AG04450 (cell line): ENCODE measurements around the gene AP2B1. TPM values are rescaled to one million over a fixed set of nuclear protein-coding genes. Genes with fewer than 3 reads are reported as not detected.

Experiments
- CTCF ChIA-PET: fragments of 300-600, 350-600 bp; formaldehyde crosslinking; extraction: SDS; loops from one replicate; lab custom pipeline; 2022; ENCODE audit warnings: antibody characterized with exemption, inconsistent platforms; lab: Charles Lee
- POLR2A ChIA-PET: fragments of 350-600 bp; formaldehyde crosslinking; extraction: SDS; loops from one replicate; lab custom pipeline; 2021; ENCODE audit warnings: antibody characterized with exemption, inconsistent platforms; lab: Yijun Ruan, JAX
- DNase-seq: peaks from one replicate; pipeline ENCODE4 v3.0.0-alpha.2; 2011; ENCODE audit warnings: low read depth, low spot score
- H3K27ac ChIP-seq: one replicate; pipeline ENCODE4 v1.5.1; 2012; ENCODE audit warnings: low read depth, low read length, control low read depth
- H3K27me3 ChIP-seq: one replicate; pipeline ENCODE4 v1.6.0; 2012; ENCODE audit warnings: low read length; ENCODE audit not compliant: control insufficient read depth, insufficient read depth
- H3K4me3 ChIP-seq: 2 replicates; pipeline ENCODE4 v1.5.1; 2011; ENCODE audit warnings: mild to moderate bottlenecking, low read depth, low read length, control low read depth
- H3K9me3 ChIP-seq: 2 replicates; pipeline ENCODE4 v1.5.1; 2012; ENCODE audit warnings: low read length; ENCODE audit not compliant: control insufficient read depth, insufficient read depth
- polyA plus RNA-seq: library from polyadenylated mRNA; depleted of rRNA; stranded (reverse); fragments of >200 nt; gene quantifications from 2 replicates; pipeline ENCODE4 v1.2.3, GENCODE V29; 2011
- TF ChIP-seq, protein P1 (sequence below): IDR thresholded peaks from 2 replicates; pipeline ENCODE4 v1.5.1; 2011; ENCODE audit warnings: low read depth, low read length, control low read depth, inconsistent platforms

The AP2B1 gene
- polyA plus RNA-seq, 1 experiment = 258 TPM

DNA sequence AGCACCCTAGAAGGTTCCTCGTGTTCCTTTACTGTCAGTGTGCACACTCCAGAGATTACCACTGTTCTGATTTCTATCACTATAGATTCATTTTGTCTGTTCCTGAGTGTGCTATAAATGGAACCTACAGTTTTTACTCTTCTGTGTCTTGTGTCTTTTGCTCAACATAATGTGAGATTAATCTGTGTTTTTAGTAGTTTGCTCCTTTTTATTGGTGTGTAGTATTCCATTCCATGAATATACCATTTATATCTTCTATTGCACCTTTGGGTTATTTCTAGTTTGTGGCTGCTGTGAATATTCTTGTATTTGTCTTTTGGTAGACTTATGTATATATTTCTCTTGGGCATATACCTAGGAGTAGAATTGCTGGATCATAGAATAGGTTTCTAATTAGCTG, 68.2 kb downstream of the AP2B1 start:
- CTCF ChIA-PET = interaction anchor here (1.1 to 1.6 kb wide), 3 partner anchors 11 to 92 kb away, joined by 3 to 5 read pairs (median 3); no protein-coding TSS in a partner anchor
- Histone ChIP-seq H3K27ac (no peak overlapping the region), H3K27me3 (no peaks in the 10 kb centered on the region), H3K4me3 (no peak overlapping the region), H3K9me3 (no peaks in the 10 kb centered on the region)
- POLR2A ChIA-PET = no interaction called here
- TF ChIP-seq, protein P1, sequence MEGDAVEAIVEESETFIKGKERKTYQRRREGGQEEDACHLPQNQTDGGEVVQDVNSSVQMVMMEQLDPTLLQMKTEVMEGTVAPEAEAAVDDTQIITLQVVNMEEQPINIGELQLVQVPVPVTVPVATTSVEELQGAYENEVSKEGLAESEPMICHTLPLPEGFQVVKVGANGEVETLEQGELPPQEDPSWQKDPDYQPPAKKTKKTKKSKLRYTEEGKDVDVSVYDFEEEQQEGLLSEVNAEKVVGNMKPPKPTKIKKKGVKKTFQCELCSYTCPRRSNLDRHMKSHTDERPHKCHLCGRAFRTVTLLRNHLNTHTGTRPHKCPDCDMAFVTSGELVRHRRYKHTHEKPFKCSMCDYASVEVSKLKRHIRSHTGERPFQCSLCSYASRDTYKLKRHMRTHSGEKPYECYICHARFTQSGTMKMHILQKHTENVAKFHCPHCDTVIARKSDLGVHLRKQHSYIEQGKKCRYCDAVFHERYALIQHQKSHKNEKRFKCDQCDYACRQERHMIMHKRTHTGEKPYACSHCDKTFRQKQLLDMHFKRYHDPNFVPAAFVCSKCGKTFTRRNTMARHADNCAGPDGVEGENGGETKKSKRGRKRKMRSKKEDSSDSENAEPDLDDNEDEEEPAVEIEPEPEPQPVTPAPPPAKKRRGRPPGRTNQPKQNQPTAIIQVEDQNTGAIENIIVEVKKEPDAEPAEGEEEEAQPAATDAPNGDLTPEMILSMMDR = no peak
- no peak for DNase-seq

DNA sequence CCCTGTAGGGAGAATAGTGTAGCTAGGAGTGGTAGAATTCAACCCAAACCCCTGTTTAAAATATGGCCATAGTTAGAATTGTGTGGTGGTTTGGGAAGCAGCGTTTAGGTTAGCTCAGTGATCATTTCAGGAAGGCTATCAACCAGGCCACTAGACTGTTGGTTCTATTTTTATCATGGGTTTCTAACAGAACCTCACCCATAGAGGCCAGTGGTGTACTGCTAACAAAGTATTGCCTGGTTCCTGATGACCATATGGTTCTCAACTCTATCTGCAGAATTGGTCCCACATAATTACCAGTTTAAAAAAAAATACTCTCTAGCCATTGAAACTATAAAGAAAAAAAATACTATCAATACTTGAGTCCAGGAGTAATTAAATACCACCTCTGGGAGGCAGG, 73.8 kb downstream of the AP2B1 start:
- TF ChIP-seq, protein P1 = no peak
- DNase-seq = no peak
- no peaks in the 10 kb centered on the region for H3K9me3 ChIP-seq
- H3K27ac ChIP-seq = no peak overlapping the region
- CTCF ChIA-PET = interaction anchor here (0.9 to 1.4 kb wide), 2 partner anchors 21 to 103 kb away, joined by 3 to 8 read pairs; no protein-coding TSS in a partner anchor
- no peaks in the 10 kb centered on the region for H3K27me3 ChIP-seq
- POLR2A ChIA-PET = no interaction called here
- H3K4me3 ChIP-seq = no peak overlapping the region

DNA sequence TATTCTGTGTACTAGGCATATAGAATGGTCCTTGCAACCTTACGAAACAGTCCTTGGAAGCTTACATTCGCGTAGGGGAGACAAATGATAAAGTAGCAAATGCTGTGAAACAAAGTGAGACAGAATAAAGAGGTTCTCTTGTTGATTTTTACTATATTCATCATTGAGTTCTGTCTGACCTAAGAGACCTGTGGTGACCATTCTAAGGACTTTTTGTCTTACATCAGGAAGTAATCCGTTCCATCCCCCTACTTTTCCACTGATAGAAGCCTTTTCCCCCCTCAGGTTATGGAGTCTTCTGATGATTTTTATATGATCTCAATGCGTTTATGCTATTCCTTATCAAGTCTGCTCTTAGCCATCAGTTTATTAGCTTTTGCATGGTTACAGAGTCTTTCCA, 77.6 kb downstream of the AP2B1 start:
- Histone ChIP-seq H3K27me3 (no peaks in the 10 kb centered on the region), H3K9me3 (no peaks in the 10 kb centered on the region), H3K4me3 (no peak overlapping the region), H3K27ac (no peak overlapping the region)
- TF ChIP-seq, protein P1 = no peak
- ChIA-PET CTCF (interaction anchor here (1.6 to 2.8 kb wide), 2 partner anchors 51 to 83 kb away, joined by 6 to 12 read pairs; no protein-coding TSS in a partner anchor), POLR2A (no interaction called here)
- no peak for DNase-seq

DNA sequence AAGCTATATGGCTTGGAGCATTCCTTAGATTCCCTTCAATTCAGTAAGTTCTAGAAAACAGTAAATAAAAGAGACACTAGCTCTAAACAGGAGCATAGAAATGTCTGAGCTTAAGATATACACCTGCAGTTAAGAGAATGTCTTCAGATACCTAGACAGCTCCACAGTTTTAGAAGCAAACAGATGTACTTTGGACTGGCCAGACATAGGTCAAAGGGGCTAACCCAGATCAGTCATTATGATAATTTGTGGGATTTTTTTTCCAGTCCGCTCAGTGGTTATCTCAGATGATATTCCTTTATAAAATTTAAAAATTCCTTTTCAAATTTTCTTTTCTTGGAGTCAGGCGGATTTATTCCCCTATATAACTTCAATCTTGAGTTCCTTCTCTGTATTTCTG, 78.5 kb downstream of the AP2B1 start:
- H3K9me3 ChIP-seq = no peaks in the 10 kb centered on the region
- POLR2A ChIA-PET = no interaction called here
- no peak overlapping the region for H3K27ac ChIP-seq
- CTCF ChIA-PET = interaction anchor here (1.0 to 2.8 kb wide), 3 partner anchors 10 to 82 kb away, joined by 3 to 12 read pairs (median 3); no protein-coding TSS in a partner anchor
- TF ChIP-seq, protein P1 = no peak
- no peak overlapping the region for H3K4me3 ChIP-seq
- H3K27me3 ChIP-seq = no peaks in the 10 kb centered on the region
- DNase-seq = no peak

DNA sequence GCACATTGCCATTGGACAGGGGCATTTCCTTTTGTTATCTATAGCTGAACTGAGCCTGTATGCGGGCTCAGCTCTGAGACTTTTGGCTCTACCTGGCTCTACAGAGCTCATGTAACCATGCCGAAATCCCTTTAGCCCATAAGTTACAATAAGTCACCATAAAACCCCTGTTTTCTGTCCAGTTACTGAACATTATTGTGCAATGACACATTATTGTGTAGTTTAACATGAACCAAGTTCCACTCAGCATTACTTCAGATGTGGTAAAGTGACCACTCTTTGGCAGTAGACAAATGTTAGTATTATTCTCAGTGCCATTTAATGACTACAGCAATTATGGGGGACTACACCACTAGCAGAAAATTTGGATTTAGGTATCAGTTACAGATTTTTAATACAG, 78.9 kb downstream of the AP2B1 start:
- no peaks in the 10 kb centered on the region for H3K27me3 ChIP-seq
- DNase-seq = no peak
- TF ChIP-seq, protein P1 = no peak
- H3K9me3 ChIP-seq = no peaks in the 10 kb centered on the region
- no peak overlapping the region for H3K27ac ChIP-seq
- no peak overlapping the region for H3K4me3 ChIP-seq
- POLR2A ChIA-PET = no interaction called here
- CTCF ChIA-PET = interaction anchor here (1.0 to 2.8 kb wide), 3 partner anchors 11 to 81 kb away, joined by 3 to 12 read pairs (median 3); no protein-coding TSS in a partner anchor
